ENCODE data around the gene NPY. TPM values are rescaled to one million over a fixed set of nuclear protein-coding genes. Genes with fewer than 3 reads are reported as not detected.

Gene NPY
- total and polyA plus RNA-seq, 2 of the 8 experiments (the other 6 are each of a cell fraction or from before 2014, with no cell fraction given), result 1.2 to 1.7 TPM

GRCh38 chr7:24291271-24291670 lies 7.3 kb downstream of the NPY start:
- no peak overlapping the region for H2BK20ac ChIP-seq (ENCODE audit: low read length)
- H3K27me3 ChIP-seq (replicated peaks in 1 of 4; ENCODE audit: control insufficient read depth in 3 of 4, extremely low read depth in 1 of 4, insufficient read depth in 3 of 4, low read length in 3 of 4), result no peaks in the 10 kb centered on the region
- H3K14ac ChIP-seq (ENCODE audit: insufficient read length), result no peak overlapping the region
- H4K5ac ChIP-seq (ENCODE audit: insufficient read length, low read depth, low read length), result no peak overlapping the region
- H4K8ac ChIP-seq (ENCODE audit: extremely low read depth, insufficient read depth, low read length), result no peak overlapping the region
- no peaks in the 10 kb centered on the region for H3K36me3 ChIP-seq (ENCODE audit: control insufficient read depth in 2 of 4, insufficient read depth in 4 of 4, low read length in 3 of 4)
- DNase-seq (ENCODE audit: low read depth in 1 of 2, low spot score in 2 of 2), result no peak
- no peak for TF ChIP-seq RAD21 (IDR thresholded peaks at IDR 0.05 in 1 of 2, conservative IDR thresholded peaks at IDR 0.05 in 1 of 2; ENCODE audit: low read depth in 2 of 2, low read length in 2 of 2)
- TF ChIP-seq GABPA (IDR thresholded peaks at IDR 0.05; ENCODE audit: borderline replicate concordance, insufficient read depth, low read length), result no peak
- no peak for TF ChIP-seq CHD1 (IDR thresholded peaks at IDR 0.05; ENCODE audit: low read depth, low read length)
- TF ChIP-seq BCL11A (IDR thresholded peaks at IDR 0.05; ENCODE audit: low read depth in 2 of 2, low read length in 2 of 2), result no peak
- no peaks in the 10 kb centered on the region for H3K23me2 ChIP-seq (ENCODE audit: low read depth, low read length)
- H3K23ac ChIP-seq (ENCODE audit: insufficient read length), result no peak overlapping the region
- H3K56ac ChIP-seq (replicated peaks; ENCODE audit: insufficient read length, low read depth, low read length), result no peak overlapping the region
- no peak overlapping the region for H2BK15ac ChIP-seq (ENCODE audit: low read length)
- no peak overlapping the region for H2BK12ac ChIP-seq (ENCODE audit: low read depth, low read length)
- H2AFZ ChIP-seq (ENCODE audit: low read length), result no peak overlapping the region
- no peaks in the 10 kb centered on the region for H3K9me3 ChIP-seq (ENCODE audit: insufficient read depth in 2 of 2, low read depth in 1 of 2, low read length in 1 of 2)
- H2AK5ac ChIP-seq (ENCODE audit: low read depth, low read length), result no peak overlapping the region
- no peaks in the 10 kb centered on the region for H4K20me1 ChIP-seq (replicated peaks in 1 of 2; ENCODE audit: control insufficient read depth in 1 of 2, insufficient read depth in 2 of 2, low read length in 2 of 2)
- POLR2A ChIA-PET (ENCODE audit: partially characterized antibody), result interaction anchor here (0.6 to 2.5 kb wide), 5 partner anchors 44 to 740 kb away, joined by 3 to 12 read pairs (median 4); no protein-coding TSS in a partner anchor
- no peak overlapping the region for H4K91ac ChIP-seq (replicated peaks; ENCODE audit: insufficient read length, low read length)
- no peak overlapping the region for H2BK120ac ChIP-seq (replicated peaks; ENCODE audit: low read depth, low read length)
- no peak overlapping the region for H3K4me3 ChIP-seq (ENCODE audit: extremely low read depth in 1 of 4, insufficient read depth in 2 of 4, low read depth in 3 of 4, low read length in 4 of 4)
- peaks cover 0 to 4% (median 0%) of the 10 kb centered on the region in 4 experiments; a peak in 3 of 7 replicates for H3K4me1 ChIP-seq (replicated peaks in 1 of 4; ENCODE audit: control insufficient read depth in 3 of 4, insufficient read depth in 4 of 4, low read length in 3 of 4)
- CTCF ChIA-PET (ENCODE audit: partially characterized antibody), result interaction anchor here (1.1 to 3.0 kb wide), 12 partner anchors 18 to 374 kb away, joined by 3 to 16 read pairs (median 4); no protein-coding TSS in a partner anchor
- no peak overlapping the region; a peak in 1 of 4 replicates for H3K4me2 ChIP-seq (ENCODE audit: insufficient read depth in 1 of 2, low read depth in 2 of 2, low read length in 2 of 2)
- no peak overlapping the region for H3K18ac ChIP-seq (ENCODE audit: extremely low read depth, low read length)
- no peak overlapping the region for H3K4ac ChIP-seq (replicated peaks; ENCODE audit: insufficient read length, low read depth, low read length)
- no peaks in the 10 kb centered on the region for H3K79me2 ChIP-seq (ENCODE audit: control insufficient read depth in 1 of 2, insufficient read depth in 2 of 2, low read length in 2 of 2)
- peak overlapping the region in 1 of 4 experiments; percentile 24; a peak in 1 of 7 replicates for H3K9ac ChIP-seq (replicated peaks in 1 of 4; ENCODE audit: extremely low read depth in 1 of 4, low read depth in 3 of 4, low read length in 3 of 4)
- H3K27ac ChIP-seq (ENCODE audit: low read depth, low read length), result no peak overlapping the region
- no peak overlapping the region for H2BK5ac ChIP-seq (ENCODE audit: low read depth, low read length)
- H3K79me1 ChIP-seq (ENCODE audit: low read depth, low read length), result no peaks in the 10 kb centered on the region
- no peak for FAIRE-seq
- WGBS, 2 experiments (ENCODE audit: extremely low coverage in 1 of 2, insufficient coverage in 1 of 2, insufficient read length in 1 of 2, insufficient replicate concordance in 2 of 2, low coverage in 1 of 2, low lambda C conversion rate in 2 of 2, missing lambda C conversion rate in 1 of 2), result 86% methylated on average over 7 of the region's 7 CpGs; no CpG with 5 or more reads in 1 of the 2 experiments

Data from H1 (cell line).